K562 (cell line): ENCODE results near the gene WDR64. TPM values are rescaled to one million over a fixed set of nuclear protein-coding genes. Genes with fewer than 3 reads are reported as not detected.

ENCODE experiments used
- BCL6 ChIP-seq: fragments of 250-450 bp; sonication (Bioruptor Pico); IDR thresholded peaks from 2 replicates; pipeline ENCODE4 v1.4.0; 2020
- BDP1 ChIP-seq: IDR thresholded peaks from 3 replicates; pipeline ENCODE4 v1.6.1; 2011; ENCODE audit not compliant: insufficient read length, insufficient read depth
- CREB1 ChIP-seq, 2 experiments: sonication (generic) in 1 of 2; formaldehyde crosslinking in 1 of 2; IDR thresholded peaks; 2 replicates each; pipeline versions ENCODE4 v1.6.1 to v1.8.0; 2012 to 2022; ENCODE audit warnings: inconsistent platforms in 1 of 2, mild to moderate bottlenecking in 1 of 2, missing genetic modification reagents in 1 of 2, moderate library complexity in 1 of 2
- EGR1 ChIP-seq: fragments of 450-650 bp; conservative IDR thresholded peaks from 2 replicates; pipeline ENCODE4 v1.6.1; 2017; ENCODE audit warnings: mild to moderate bottlenecking
- MECOM ChIP-seq: fragments of 250-450 bp; sonication (Bioruptor Pico); IDR thresholded peaks from 2 replicates; pipeline ENCODE4 v1.8.0; 2022; ENCODE audit warnings: inconsistent platforms
- NCOA6 ChIP-seq: fragments of 450-650 bp; IDR thresholded peaks from 2 replicates; pipeline ENCODE4 v1.6.1; 2017; ENCODE audit warnings: mild to moderate bottlenecking
- NR2F6 ChIP-seq: fragments of 450-650 bp; formaldehyde crosslinking; IDR thresholded peaks from 2 replicates; pipeline ENCODE4 v1.4.0; 2020; ENCODE audit warnings: mild to moderate bottlenecking
- RCOR1 ChIP-seq, 2 experiments: IDR thresholded peaks; 2 replicates each; pipeline ENCODE4 v1.6.1; 2012; ENCODE audit warnings: low read depth in 2 of 2, low read length in 2 of 2, borderline replicate concordance in 1 of 2, improper control_type of control experiment in 1 of 2
- SMAD3 ChIP-seq: fragments of 450-650 bp; formaldehyde crosslinking; conservative IDR thresholded peaks from 2 replicates; pipeline ENCODE4 v1.4.0; 2020; ENCODE audit warnings: mild to moderate bottlenecking
- SOX6 ChIP-seq: fragments of 450-650 bp; IDR thresholded peaks from 2 replicates; pipeline ENCODE4 v1.6.1; 2014; ENCODE audit warnings: mild to moderate bottlenecking
- SRF ChIP-seq, 2 experiments: fragments of 250-450, 450-650 bp in 1 of 2; sonication (Bioruptor Pico) in 1 of 2; sonication (generic) in 1 of 2; formaldehyde crosslinking; IDR thresholded peaks; 2 replicates each; pipeline versions ENCODE4 v1.5.0 to v1.5.1; 2020 to 2022; ENCODE audit warnings: mild to moderate bottlenecking in 1 of 2, missing genetic modification reagents in 1 of 2
- TBL1XR1 ChIP-seq, 2 experiments: IDR thresholded peaks; 2 replicates each; pipeline ENCODE4 v1.6.1; 2012; ENCODE audit warnings: improper control_type of control experiment in 2 of 2, low read length in 2 of 2, mild to moderate bottlenecking in 1 of 2
- TCF7L2 ChIP-seq: fragments of 150-350 bp; IDR thresholded peaks from 2 replicates; pipeline ENCODE4 v1.6.1; 2016; ENCODE audit warnings: low read depth, mild to moderate bottlenecking, low read length, moderate library complexity
- ZNF12 ChIP-seq: sonication (generic); formaldehyde crosslinking; IDR thresholded peaks from 2 replicates; pipeline ENCODE4 v1.4.0; 2020; ENCODE audit warnings: mild to moderate bottlenecking, missing genetic modification reagents
- ZNF644 ChIP-seq: fragments of 200-800 bp; sonication (Bioruptor generic); IDR thresholded peaks from 2 replicates; pipeline ENCODE4 v1.6.1; 2016; ENCODE audit warnings: low read depth, missing genetic modification characterization, missing compliant biosample characterization
- polyA plus RNA-seq, 8 experiments: library from polyadenylated mRNA; depleted of rRNA in 4 of 8; stranded (reverse) in 5 of 8; unstranded in 3 of 8; fragments of >200 nt; fragmentation: Nextera tagmentation in 2 of 8; fragmentation: Illumina TruSeq in 1 of 8; extraction: Ambion mirVana in 2 of 8; extraction: Trizol in 1 of 8; gene quantifications; 2 replicates each; pipeline versions ENCODE4 v1.2.1 to v1.2.3, GENCODE V29; 2011 to 2014; ENCODE audit warnings: inconsistent platforms in 1 of 8, missing spikeins in 1 of 8
- total RNA-seq, 7 experiments: library from RNA; depleted of rRNA in 6 of 7; stranded (reverse); fragments of >200 nt in 6 of 7; fragmentation: Illumina TruSeq in 2 of 7; extraction: Trizol in 2 of 7; gene quantifications; 2 replicates each; pipeline versions ENCODE4 v1.2.1 to v1.2.3, GENCODE V29; 2011 to 2021; ENCODE audit warnings: low replicate concordance in 1 of 7
- TF ChIP-seq, protein P1 (sequence below), 2 experiments: fragments of 450-650 bp; formaldehyde crosslinking in 1 of 2; IDR thresholded peaks; 2 replicates each; pipeline versions ENCODE4 v1.4.0 to v1.6.1; 2014 to 2020; ENCODE audit warnings: mild to moderate bottlenecking in 2 of 2, borderline replicate concordance in 1 of 2, low read depth in 1 of 2

Gene WDR64
- total and polyA plus RNA-seq, 9 of the 15 experiments (the other 6 are each of a cell fraction or from before 2014, with no cell fraction given): 0.06 to 0.29 (median 0.19) TPM; not detected in 5

DNA sequence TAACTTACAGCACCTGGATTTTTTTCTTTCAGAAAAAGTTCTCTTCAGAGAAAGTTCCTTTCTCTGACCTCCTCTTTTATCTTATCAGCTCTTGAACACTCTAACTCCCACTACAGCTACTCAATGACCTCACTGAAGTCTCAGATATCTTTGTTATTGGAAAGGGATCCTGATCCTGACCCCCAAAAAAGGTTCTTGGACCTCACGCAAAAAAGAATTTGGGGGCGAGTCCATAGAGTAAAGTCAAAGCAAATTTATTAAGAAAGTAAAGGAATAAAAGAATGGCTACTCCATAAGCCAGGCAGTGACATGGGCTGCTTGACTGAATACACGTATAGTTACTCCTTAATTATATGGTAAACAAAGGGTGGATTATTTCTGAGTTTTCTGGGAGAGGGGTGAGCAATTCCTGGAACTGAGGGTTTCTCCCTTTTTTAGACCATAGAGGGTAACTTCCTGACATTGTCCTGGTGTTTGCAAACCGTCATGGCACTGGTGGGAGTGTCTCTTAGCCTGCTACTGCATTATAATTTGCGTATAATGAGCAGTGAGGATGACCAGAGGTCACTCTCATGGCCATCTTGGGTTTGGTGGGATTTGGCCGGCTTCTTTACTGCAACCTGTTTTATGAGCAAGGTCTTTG, 44.2 kb downstream of the WDR64 start (continued):
- TF ChIP-seq, protein P1, sequence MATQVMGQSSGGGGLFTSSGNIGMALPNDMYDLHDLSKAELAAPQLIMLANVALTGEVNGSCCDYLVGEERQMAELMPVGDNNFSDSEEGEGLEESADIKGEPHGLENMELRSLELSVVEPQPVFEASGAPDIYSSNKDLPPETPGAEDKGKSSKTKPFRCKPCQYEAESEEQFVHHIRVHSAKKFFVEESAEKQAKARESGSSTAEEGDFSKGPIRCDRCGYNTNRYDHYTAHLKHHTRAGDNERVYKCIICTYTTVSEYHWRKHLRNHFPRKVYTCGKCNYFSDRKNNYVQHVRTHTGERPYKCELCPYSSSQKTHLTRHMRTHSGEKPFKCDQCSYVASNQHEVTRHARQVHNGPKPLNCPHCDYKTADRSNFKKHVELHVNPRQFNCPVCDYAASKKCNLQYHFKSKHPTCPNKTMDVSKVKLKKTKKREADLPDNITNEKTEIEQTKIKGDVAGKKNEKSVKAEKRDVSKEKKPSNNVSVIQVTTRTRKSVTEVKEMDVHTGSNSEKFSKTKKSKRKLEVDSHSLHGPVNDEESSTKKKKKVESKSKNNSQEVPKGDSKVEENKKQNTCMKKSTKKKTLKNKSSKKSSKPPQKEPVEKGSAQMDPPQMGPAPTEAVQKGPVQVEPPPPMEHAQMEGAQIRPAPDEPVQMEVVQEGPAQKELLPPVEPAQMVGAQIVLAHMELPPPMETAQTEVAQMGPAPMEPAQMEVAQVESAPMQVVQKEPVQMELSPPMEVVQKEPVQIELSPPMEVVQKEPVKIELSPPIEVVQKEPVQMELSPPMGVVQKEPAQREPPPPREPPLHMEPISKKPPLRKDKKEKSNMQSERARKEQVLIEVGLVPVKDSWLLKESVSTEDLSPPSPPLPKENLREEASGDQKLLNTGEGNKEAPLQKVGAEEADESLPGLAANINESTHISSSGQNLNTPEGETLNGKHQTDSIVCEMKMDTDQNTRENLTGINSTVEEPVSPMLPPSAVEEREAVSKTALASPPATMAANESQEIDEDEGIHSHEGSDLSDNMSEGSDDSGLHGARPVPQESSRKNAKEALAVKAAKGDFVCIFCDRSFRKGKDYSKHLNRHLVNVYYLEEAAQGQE (IDR thresholded peaks at IDR 0.05; ENCODE audit: borderline replicate concordance): no peak; the same call in 1 of the 2 replicates
- TF ChIP-seq, protein P1 (CRISPR knock-in tag; IDR thresholded peaks at IDR 0.05; ENCODE audit: low read depth): no peak
- TF ChIP-seq TBL1XR1 (IDR thresholded peaks at IDR 0.05; ENCODE audit: low read length in 2 of 2) (peak in 1 of 2 experiments; percentile 91; a peak in 3 of 4 replicates), TCF7L2 (0 out of 2 replicates have a peak, but pooled peaks have one; percentile 58), ZNF644 (tag) (0 out of 2 replicates have a peak, but pooled peaks have one; percentile 43), BDP1 (no peak), SMAD3 (CRISPR knock-in tag) (0 out of 2 replicates have a peak, but pooled peaks have one; percentile 62), SRF (CRISPR knock-in tag; IDR thresholded peaks at IDR 0.05) (peak in 1 of 2 experiments; percentile 97; a peak in 2 of 4 replicates), MECOM (CRISPR knock-in tag) (peak; percentile 63; the same call in 1 of the 2 replicates), RCOR1 (IDR thresholded peaks at IDR 0.05; ENCODE audit: borderline replicate concordance in 1 of 2, low read depth in 2 of 2, low read length in 2 of 2) (peak; percentile 68 to 84; a peak in 3 of 4 replicates), ZNF12 (CRISPR knock-in tag) (no peak), EGR1 (peak; percentile 65), BCL6 (CRISPR knock-in tag) (no peak), NCOA6 (peak; percentile 55; the same call in 1 of the 2 replicates), CREB1 (IDR thresholded peaks at IDR 0.05) (peak; percentile 80; the same call in 1 of the 2 replicates), CREB1 (CRISPR knock-in tag; IDR thresholded peaks at IDR 0.05) (no peak), SOX6 (peak; percentile 99), NR2F6 (CRISPR knock-in tag) (no peak)
